ENCODE measurements around the gene COLEC11. TPM values are rescaled to one million over a fixed set of nuclear protein-coding genes. Genes with fewer than 3 reads are reported as not detected.

COLEC11 gene
- total RNA-seq, 1 experiment from 2014 or later: 0.77 TPM

- no TSS peak for BruUV-seq (replicated peaks)
- ChIA-PET CTCF (no interaction called here), POLR2A (ENCODE audit: low non-redundant PET) (no interaction called here)
Measured at GRCh38 chr2:3598197-3598910, 3.4 kb downstream of the COLEC11 start.

DNA sequence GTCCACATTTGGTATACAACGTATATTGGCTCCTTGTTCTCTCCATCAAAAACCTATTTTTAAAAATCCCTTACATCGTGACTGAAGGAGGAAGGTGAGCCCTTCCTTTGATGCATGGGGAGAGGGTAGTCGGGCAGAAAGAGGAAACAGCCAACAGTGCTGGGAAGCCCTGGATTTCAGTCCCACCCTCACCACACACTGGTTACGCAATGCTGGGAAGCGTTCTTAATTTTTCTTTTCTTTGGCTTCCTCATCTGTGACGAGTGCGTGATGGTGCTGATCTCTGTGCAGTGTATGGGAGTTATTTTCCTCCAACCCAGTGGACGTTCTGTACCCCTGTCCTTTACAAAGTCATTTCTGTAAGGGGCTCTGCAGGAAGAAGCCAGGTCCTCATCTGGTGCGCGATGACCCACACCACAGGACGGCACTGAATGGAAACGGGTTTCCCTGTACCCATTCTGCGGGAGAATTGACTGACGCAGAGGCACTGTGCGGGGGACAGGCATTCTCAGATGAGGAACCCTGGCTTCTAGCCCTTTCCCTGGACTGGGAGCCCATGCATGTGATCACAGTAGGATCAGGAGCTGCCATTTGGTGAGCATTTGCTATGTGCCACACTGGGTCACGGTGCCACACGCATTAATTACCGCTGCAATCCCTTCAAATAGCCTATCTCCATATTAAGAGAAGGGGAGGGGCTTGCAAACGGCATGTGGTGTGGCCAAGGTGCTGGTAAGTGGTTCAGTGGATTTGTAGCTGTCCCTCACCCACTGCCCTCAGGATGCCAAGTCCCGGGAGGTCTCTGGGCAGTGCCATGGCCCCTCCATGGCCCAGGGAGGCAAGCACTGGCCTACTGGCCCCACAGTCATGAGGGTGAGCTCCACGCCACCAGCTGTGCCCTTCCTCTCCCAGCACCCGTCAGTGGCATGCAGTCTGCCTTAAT lies 4.3 kb downstream of the COLEC11 start:
- POLR2A ChIA-PET (ENCODE audit: low non-redundant PET): no interaction called here
- CTCF ChIA-PET: no interaction called here
- H3K36me3 ChIP-seq (ENCODE audit: insufficient read depth, low read length, poor library complexity, severe bottlenecking): no peaks in the 10 kb centered on the region
- H3K27ac ChIP-seq (ENCODE audit: low read depth, low read length, poor library complexity, severe bottlenecking): no peak overlapping the region
- H3K4me3 ChIP-seq (ENCODE audit: low read depth, low read length, poor library complexity, severe bottlenecking): no peak overlapping the region
- DNase-seq (ENCODE audit: low spot score): no peak
- H3K9me3 ChIP-seq (ENCODE audit: low read depth, low read length, poor library complexity, severe bottlenecking): no peaks in the 10 kb centered on the region
- TF ChIP-seq EZH2 (IDR thresholded peaks at IDR 0.05; ENCODE audit: borderline replicate concordance, low read depth, low read length, poor library complexity, severe bottlenecking) (no peak), CTCF (conservative IDR thresholded peaks at IDR 0.05; ENCODE audit: low read depth, low read length) (no peak)
- peaks cover 5% of the 10 kb centered on the region for H3K4me1 ChIP-seq (ENCODE audit: insufficient read depth, low read length, poor library complexity, severe bottlenecking)
- H3K27me3 ChIP-seq (replicated peaks; ENCODE audit: insufficient read depth, low read depth, low read length, poor library complexity): no peaks in the 10 kb centered on the region
- no TSS peak for BruUV-seq (replicated peaks)
- intact Hi-C loops (cut with micrococcal nuclease; ENCODE audit: unreplicated experiment): no loop called here

More at GRCh38 chr2:3598197-3598910, 3.4 kb downstream of the COLEC11 start:
- Histone ChIP-seq H3K4me1 (ENCODE audit: insufficient read depth, low read length, poor library complexity, severe bottlenecking) (peaks cover 5% of the 10 kb centered on the region), H3K27me3 (replicated peaks; ENCODE audit: insufficient read depth, low read depth, low read length, poor library complexity) (no peaks in the 10 kb centered on the region), H3K9me3 (ENCODE audit: low read depth, low read length, poor library complexity, severe bottlenecking) (no peaks in the 10 kb centered on the region), H3K27ac (ENCODE audit: low read depth, low read length, poor library complexity, severe bottlenecking) (no peak overlapping the region), H3K36me3 (ENCODE audit: insufficient read depth, low read length, poor library complexity, severe bottlenecking) (no peaks in the 10 kb centered on the region), H3K4me3 (ENCODE audit: low read depth, low read length, poor library complexity, severe bottlenecking) (no peak overlapping the region)
- intact Hi-C loops (cut with micrococcal nuclease; ENCODE audit: unreplicated experiment): no loop called here
- TF ChIP-seq CTCF (conservative IDR thresholded peaks at IDR 0.05; ENCODE audit: low read depth, low read length): no peak
- no peak for TF ChIP-seq EZH2 (IDR thresholded peaks at IDR 0.05; ENCODE audit: borderline replicate concordance, low read depth, low read length, poor library complexity, severe bottlenecking)
- no peak for DNase-seq (ENCODE audit: low spot score)

DNA sequence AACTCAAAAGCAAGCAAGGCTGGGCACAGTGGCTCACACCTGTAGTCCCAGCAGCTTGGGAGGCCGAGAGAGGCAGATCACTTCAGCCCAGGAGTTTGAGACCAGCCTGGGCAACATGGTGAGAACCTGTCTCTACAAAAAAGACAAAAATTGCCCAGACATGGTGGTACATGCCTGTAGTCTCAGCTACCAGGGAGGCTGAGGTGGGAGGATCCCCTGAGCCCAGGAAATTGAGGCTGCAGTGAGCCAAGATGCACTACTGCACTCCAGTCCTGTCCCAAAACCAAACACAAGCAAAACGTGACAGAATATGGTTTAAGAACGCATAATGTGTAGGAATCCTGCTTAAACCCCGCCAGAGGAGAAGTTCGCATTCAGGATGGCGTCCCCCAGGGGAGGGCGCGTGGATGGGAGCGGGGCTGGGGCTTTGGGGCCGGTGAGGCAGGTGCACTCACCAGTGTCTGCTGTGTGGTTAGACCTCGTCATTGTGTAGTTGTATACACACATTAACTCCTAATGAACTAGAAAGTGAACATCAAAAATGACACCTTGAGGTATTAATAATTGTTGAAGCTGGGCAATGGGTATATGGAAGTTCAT lies 5.4 kb downstream of the COLEC11 start:
- no peaks in the 10 kb centered on the region for H3K9me3 ChIP-seq (ENCODE audit: low read depth, low read length, poor library complexity, severe bottlenecking)
- TF ChIP-seq CTCF (conservative IDR thresholded peaks at IDR 0.05; ENCODE audit: low read depth, low read length) (no peak), EZH2 (IDR thresholded peaks at IDR 0.05; ENCODE audit: borderline replicate concordance, low read depth, low read length, poor library complexity, severe bottlenecking) (no peak)
- H3K4me1 ChIP-seq (ENCODE audit: insufficient read depth, low read length, poor library complexity, severe bottlenecking): peaks cover 10% of the 10 kb centered on the region
- no peak overlapping the region for H3K4me3 ChIP-seq (ENCODE audit: low read depth, low read length, poor library complexity, severe bottlenecking)
- ChIA-PET POLR2A (ENCODE audit: low non-redundant PET) (no interaction called here), CTCF (no interaction called here)
- H3K27me3 ChIP-seq (replicated peaks; ENCODE audit: insufficient read depth, low read depth, low read length, poor library complexity): no peaks in the 10 kb centered on the region
- no peaks in the 10 kb centered on the region for H3K36me3 ChIP-seq (ENCODE audit: insufficient read depth, low read length, poor library complexity, severe bottlenecking)
- H3K27ac ChIP-seq (ENCODE audit: low read depth, low read length, poor library complexity, severe bottlenecking): no peak overlapping the region
- BruUV-seq (replicated peaks): no TSS peak
- intact Hi-C loops (cut with micrococcal nuclease; ENCODE audit: unreplicated experiment): no loop called here
- no peak for DNase-seq (ENCODE audit: low spot score)

Data from A673 (cell line).